HCEC 1CT (cell line): Measurements from ENCODE around the gene TEX26.

Experiments used
- DNase-seq: peaks from one replicate; pipeline ENCODE4 v3.0.0-alpha.2; 2017

TEX26 gene

GRCh38 chr13:31016342-31017325, 84.2 kb downstream of the TEX26 start:
- no peak for DNase-seq

- DNase-seq = no peak
Observed at GRCh38 chr13:31018511-31018910, 86.1 kb downstream of the TEX26 start.

- no peak for DNase-seq
Observed at GRCh38 chr13:31020996-31021395, 88.5 kb downstream of the TEX26 start.

GRCh38 chr13:31022288-31022895, 89.9 kb downstream of the TEX26 start:
- no peak for DNase-seq

- no peak for DNase-seq
Observed at GRCh38 chr13:31022928-31023530, 90.6 kb downstream of the TEX26 start.
